ENCODE data around the gene SIPA1L2. TPM values are rescaled to one million over a fixed set of nuclear protein-coding genes. Genes with fewer than 3 reads are reported as not detected.

The SIPA1L2 gene
- total RNA-seq, 1 experiment from 2014 or later: 3.4 TPM

- TF ChIP-seq, protein P1, sequence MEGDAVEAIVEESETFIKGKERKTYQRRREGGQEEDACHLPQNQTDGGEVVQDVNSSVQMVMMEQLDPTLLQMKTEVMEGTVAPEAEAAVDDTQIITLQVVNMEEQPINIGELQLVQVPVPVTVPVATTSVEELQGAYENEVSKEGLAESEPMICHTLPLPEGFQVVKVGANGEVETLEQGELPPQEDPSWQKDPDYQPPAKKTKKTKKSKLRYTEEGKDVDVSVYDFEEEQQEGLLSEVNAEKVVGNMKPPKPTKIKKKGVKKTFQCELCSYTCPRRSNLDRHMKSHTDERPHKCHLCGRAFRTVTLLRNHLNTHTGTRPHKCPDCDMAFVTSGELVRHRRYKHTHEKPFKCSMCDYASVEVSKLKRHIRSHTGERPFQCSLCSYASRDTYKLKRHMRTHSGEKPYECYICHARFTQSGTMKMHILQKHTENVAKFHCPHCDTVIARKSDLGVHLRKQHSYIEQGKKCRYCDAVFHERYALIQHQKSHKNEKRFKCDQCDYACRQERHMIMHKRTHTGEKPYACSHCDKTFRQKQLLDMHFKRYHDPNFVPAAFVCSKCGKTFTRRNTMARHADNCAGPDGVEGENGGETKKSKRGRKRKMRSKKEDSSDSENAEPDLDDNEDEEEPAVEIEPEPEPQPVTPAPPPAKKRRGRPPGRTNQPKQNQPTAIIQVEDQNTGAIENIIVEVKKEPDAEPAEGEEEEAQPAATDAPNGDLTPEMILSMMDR (conservative IDR thresholded peaks at IDR 0.05; ENCODE audit: low read depth, low read length): no peak
- no peak for TF ChIP-seq EZH2 (IDR thresholded peaks at IDR 0.05; ENCODE audit: borderline replicate concordance, low read depth, low read length, poor library complexity, severe bottlenecking)
- peaks cover 17% of the 10 kb centered on the region for H3K4me1 ChIP-seq (ENCODE audit: insufficient read depth, low read length, poor library complexity, severe bottlenecking)
- intact Hi-C loops (cut with micrococcal nuclease; ENCODE audit: unreplicated experiment): loop anchor here (10.0 kb wide), 2 partner anchors 152 to 192 kb away; no protein-coding TSS in a partner anchor
- ChIA-PET POLR2A (ENCODE audit: low non-redundant PET) (no interaction called here), CTCF (interaction anchor here (0.6 to 1.0 kb wide), 2 partner anchors 685 to 701 kb away, joined by 3 to 7 read pairs; no protein-coding TSS in a partner anchor)
- no peak overlapping the region for H3K4me3 ChIP-seq (ENCODE audit: low read depth, low read length, poor library complexity, severe bottlenecking)
- H3K27ac ChIP-seq (ENCODE audit: low read depth, low read length, poor library complexity, severe bottlenecking): no peak overlapping the region
- H3K36me3 ChIP-seq (ENCODE audit: insufficient read depth, low read length, poor library complexity, severe bottlenecking): no peaks in the 10 kb centered on the region
- H3K27me3 ChIP-seq (replicated peaks; ENCODE audit: insufficient read depth, low read depth, low read length, poor library complexity): peaks cover 4% of the 10 kb centered on the region
- no TSS peak for BruUV-seq (replicated peaks)
- DNase-seq (ENCODE audit: low spot score): no peak
- H3K9me3 ChIP-seq (ENCODE audit: low read depth, low read length, poor library complexity, severe bottlenecking): no peaks in the 10 kb centered on the region
These were observed 2.8 kb downstream of the SIPA1L2 start for GRCh38 chr1:232627171-232627570.

DNA sequence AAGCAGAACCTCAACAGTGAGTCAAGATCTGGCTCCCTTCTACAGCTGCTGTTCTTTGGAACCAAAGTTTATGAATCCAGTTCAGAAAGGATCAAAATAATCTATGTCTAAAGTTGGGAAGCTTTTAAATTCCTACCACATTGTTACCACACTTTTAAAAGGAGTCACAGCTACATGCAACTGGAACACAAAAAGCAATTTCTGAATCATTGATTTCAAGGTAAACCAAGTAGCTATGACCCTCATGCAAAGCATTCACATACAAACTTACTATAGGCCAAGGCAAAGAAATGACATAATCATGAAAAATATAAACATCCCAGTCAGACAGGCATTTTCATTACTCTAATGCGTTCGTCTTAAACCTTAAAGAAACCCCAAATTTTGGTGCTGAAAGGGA, 3.5 kb downstream of the SIPA1L2 start:
- Histone ChIP-seq H3K27me3 (replicated peaks; ENCODE audit: insufficient read depth, low read depth, low read length, poor library complexity) (peaks cover 4% of the 10 kb centered on the region), H3K9me3 (ENCODE audit: low read depth, low read length, poor library complexity, severe bottlenecking) (no peaks in the 10 kb centered on the region), H3K4me1 (ENCODE audit: insufficient read depth, low read length, poor library complexity, severe bottlenecking) (peaks cover 18% of the 10 kb centered on the region), H3K36me3 (ENCODE audit: insufficient read depth, low read length, poor library complexity, severe bottlenecking) (no peaks in the 10 kb centered on the region), H3K27ac (ENCODE audit: low read depth, low read length, poor library complexity, severe bottlenecking) (no peak overlapping the region), H3K4me3 (ENCODE audit: low read depth, low read length, poor library complexity, severe bottlenecking) (no peak overlapping the region)
- ChIA-PET POLR2A (ENCODE audit: low non-redundant PET) (no interaction called here), CTCF (no interaction called here)
- DNase-seq (ENCODE audit: low spot score): no peak
- no TSS peak for BruUV-seq (replicated peaks)
- intact Hi-C loops (cut with micrococcal nuclease; ENCODE audit: unreplicated experiment): loop anchor here (10.0 kb wide), 2 partner anchors 152 to 192 kb away; no protein-coding TSS in a partner anchor
- TF ChIP-seq, protein P1 (conservative IDR thresholded peaks at IDR 0.05; ENCODE audit: low read depth, low read length): no peak
- TF ChIP-seq EZH2 (IDR thresholded peaks at IDR 0.05; ENCODE audit: borderline replicate concordance, low read depth, low read length, poor library complexity, severe bottlenecking): no peak

DNA sequence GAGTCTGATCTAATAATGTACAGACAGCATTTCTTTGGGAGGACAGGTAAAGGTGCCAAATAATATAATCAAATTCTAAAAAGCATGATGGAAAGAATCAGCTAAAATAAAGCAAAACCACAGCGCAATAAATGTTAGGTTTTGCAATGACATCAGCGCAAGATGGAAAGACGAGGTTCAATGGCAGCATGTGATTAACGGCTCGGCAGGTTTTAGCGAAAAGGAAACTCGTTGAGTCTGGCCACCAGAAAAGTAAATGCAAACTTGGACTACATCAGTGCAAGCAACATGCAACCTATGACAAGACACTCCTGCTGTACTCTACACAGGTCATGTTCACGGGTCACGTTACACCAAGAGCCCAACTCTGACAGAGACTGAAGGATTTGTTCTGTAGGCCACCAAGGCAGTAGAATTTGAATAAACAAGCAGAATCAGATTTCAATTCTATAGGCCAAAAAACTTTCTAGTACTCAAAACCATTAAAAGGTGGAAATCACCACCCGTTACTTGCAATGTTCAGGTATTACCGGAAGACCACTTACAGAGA, 4.5 kb downstream of the SIPA1L2 start:
- H3K4me1 ChIP-seq (ENCODE audit: insufficient read depth, low read length, poor library complexity, severe bottlenecking): peaks cover 28% of the 10 kb centered on the region
- no peaks in the 10 kb centered on the region for H3K9me3 ChIP-seq (ENCODE audit: low read depth, low read length, poor library complexity, severe bottlenecking)
- ChIA-PET POLR2A (ENCODE audit: low non-redundant PET) (interaction anchor here (0.6 kb wide), 1 partner anchor 42 kb away, joined by 7 read pairs; no protein-coding TSS in a partner anchor), CTCF (no interaction called here)
- no peak for TF ChIP-seq EZH2 (IDR thresholded peaks at IDR 0.05; ENCODE audit: borderline replicate concordance, low read depth, low read length, poor library complexity, severe bottlenecking)
- TF ChIP-seq, protein P1 (conservative IDR thresholded peaks at IDR 0.05; ENCODE audit: low read depth, low read length): no peak
- no TSS peak for BruUV-seq (replicated peaks)
- intact Hi-C loops (cut with micrococcal nuclease; ENCODE audit: unreplicated experiment): loop anchor here (10.0 kb wide), 2 partner anchors 151 to 191 kb away; no protein-coding TSS in a partner anchor
- H3K27ac ChIP-seq (ENCODE audit: low read depth, low read length, poor library complexity, severe bottlenecking): no peak overlapping the region
- no peaks in the 10 kb centered on the region for H3K36me3 ChIP-seq (ENCODE audit: insufficient read depth, low read length, poor library complexity, severe bottlenecking)
- no peak for DNase-seq (ENCODE audit: low spot score)
- peaks cover 4% of the 10 kb centered on the region for H3K27me3 ChIP-seq (replicated peaks; ENCODE audit: insufficient read depth, low read depth, low read length, poor library complexity)
- H3K4me3 ChIP-seq (ENCODE audit: low read depth, low read length, poor library complexity, severe bottlenecking): no peak overlapping the region

Data from A673 (cell line).